ENCODE results near the gene SLC6A14.

GRCh38 chrX:116449156-116449555, 12.8 kb downstream of the SLC6A14 start:
- TF ChIP-seq POLR2A (IDR thresholded peaks at IDR 0.05; ENCODE audit: low read depth, low read length) (no peak), TAF1 (IDR thresholded peaks at IDR 0.05; ENCODE audit: borderline replicate concordance, low read depth, low read length) (no peak)

Measured in GM12892 (cell line).